Fibroblast of skin of right biceps (primary cell): Measurements from ENCODE around the gene AGPAT4.
"Not testable (repeated sequence)": the region's sequence is repeated elsewhere in the genome, so short reads cannot be mapped to it uniquely, and the experiment has no call there.

ENCODE experiments used
- DNase-seq: peaks from one replicate; pipeline ENCODE4 v3.0.0-alpha.2; 2013

The AGPAT4 gene

GRCh38 chr6:161195386-161195785 lies 78.5 kb downstream of the AGPAT4 start:
- no peak for DNase-seq

GRCh38 chr6:161194374-161194773 lies 79.5 kb downstream of the AGPAT4 start:
- no peak for DNase-seq

GRCh38 chr6:161192636-161193411 lies 81.0 kb downstream of the AGPAT4 start:
- no peak for DNase-seq

GRCh38 chr6:161191671-161192070 lies 82.2 kb downstream of the AGPAT4 start:
- DNase-seq, result no peak

- DNase-seq, result no peak
These were observed 82.9 kb downstream of the AGPAT4 start for GRCh38 chr6:161191007-161191406.

- no peak for DNase-seq
These were observed 84.0 kb downstream of the AGPAT4 start for GRCh38 chr6:161189891-161190290.

GRCh38 chr6:161188547-161189465 lies 85.1 kb downstream of the AGPAT4 start:
- DNase-seq, result no peak

- DNase-seq, result peak; percentile 94
These were observed 87.6 kb downstream of the AGPAT4 start for GRCh38 chr6:161186173-161186769.

GRCh38 chr6:161181121-161181520 lies 92.7 kb downstream of the AGPAT4 start:
- no peak for DNase-seq

GRCh38 chr6:161178155-161178554 lies 95.7 kb downstream of the AGPAT4 start:
- not testable (repeated sequence) for DNase-seq

GRCh38 chr6:161176428-161176827 lies 97.4 kb downstream of the AGPAT4 start:
- not testable (repeated sequence) for DNase-seq

- not testable (repeated sequence) for DNase-seq
These were observed 101.1 kb downstream of the AGPAT4 start for GRCh38 chr6:161172769-161173168.

GRCh38 chr6:161171207-161171606 lies 102.7 kb downstream of the AGPAT4 start:
- no peak for DNase-seq

GRCh38 chr6:161169696-161170095 lies 104.2 kb downstream of the AGPAT4 start:
- peak; percentile 85 for DNase-seq

GRCh38 chr6:161169035-161169434 lies 104.8 kb downstream of the AGPAT4 start:
- DNase-seq, result peak; percentile 27

GRCh38 chr6:161168281-161168891 lies 105.5 kb downstream of the AGPAT4 start:
- peak; percentile 99 for DNase-seq

- DNase-seq, result no peak
These were observed 107.2 kb downstream of the AGPAT4 start for GRCh38 chr6:161166677-161167076.

GRCh38 chr6:161166176-161166575 lies 107.7 kb downstream of the AGPAT4 start:
- DNase-seq, result no peak

- no peak for DNase-seq
These were observed 109.7 kb downstream of the AGPAT4 start for GRCh38 chr6:161164182-161164625.

- no peak for DNase-seq
These were observed 110.2 kb downstream of the AGPAT4 start for GRCh38 chr6:161163466-161164181.

GRCh38 chr6:161162722-161163121 lies 111.1 kb downstream of the AGPAT4 start:
- DNase-seq, result no peak
